Ishikawa (cell line): ENCODE data around the gene ENDOD1.

ENCODE experiments used
- CEBPB ChIP-seq: IDR thresholded peaks from 2 replicates; pipeline ENCODE4 v1.6.1; 2012
- CREB1 ChIP-seq: IDR thresholded peaks from 2 replicates; pipeline ENCODE4 v1.6.1; 2012; ENCODE audit warnings: low read depth
- EGR1 ChIP-seq: IDR thresholded peaks from 2 replicates; pipeline ENCODE4 v1.6.1; 2012
- EP300 ChIP-seq: IDR thresholded peaks from 2 replicates; pipeline ENCODE4 v1.6.1; 2012; ENCODE audit warnings: borderline replicate concordance
- FOXM1 ChIP-seq: IDR thresholded peaks from 2 replicates; pipeline ENCODE4 v1.6.1; 2012; ENCODE audit warnings: low read depth, borderline replicate concordance
- NFIC ChIP-seq: IDR thresholded peaks from 2 replicates; pipeline ENCODE4 v1.6.1; 2012
- RAD21 ChIP-seq: IDR thresholded peaks from 2 replicates; pipeline ENCODE4 v1.6.1; 2012; ENCODE audit warnings: low read depth
- TAF1 ChIP-seq: IDR thresholded peaks from 2 replicates; pipeline ENCODE4 v1.6.1; 2012; ENCODE audit warnings: low read depth, mild to moderate bottlenecking
- TCF12 ChIP-seq: IDR thresholded peaks from 2 replicates; pipeline ENCODE4 v1.6.1; 2012; ENCODE audit warnings: low read depth
- TEAD4 ChIP-seq: IDR thresholded peaks from 2 replicates; pipeline ENCODE4 v1.6.1; 2012
- YY1 ChIP-seq: IDR thresholded peaks from 2 replicates; pipeline ENCODE4 v1.6.1; 2012; ENCODE audit warnings: low read depth
- ZBTB7A ChIP-seq: IDR thresholded peaks from 2 replicates; pipeline ENCODE4 v1.6.1; 2012; ENCODE audit warnings: low read depth

DNA sequence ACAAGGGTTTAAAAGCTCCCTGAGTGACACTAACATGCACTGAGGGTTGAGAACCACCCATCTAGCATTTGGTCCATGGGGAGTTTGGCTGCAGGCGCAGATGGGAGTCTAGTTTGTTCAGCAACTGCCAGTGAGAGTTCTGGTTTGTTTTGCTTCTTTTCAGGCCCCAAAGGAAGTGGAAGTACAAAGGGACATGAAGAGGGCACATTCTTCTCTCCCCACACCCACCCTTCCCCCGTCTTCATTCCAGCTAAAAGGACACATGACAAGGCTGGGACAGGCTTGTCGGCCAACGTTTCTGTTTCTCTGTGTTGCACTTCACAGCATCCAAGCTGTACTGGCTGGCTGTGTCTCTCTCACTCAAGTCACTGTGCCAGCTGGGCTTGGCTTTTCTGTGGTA, 8.2 kb upstream of the ENDOD1 start:
- TF ChIP-seq ZBTB7A, result no peak
- TF ChIP-seq TEAD4, result no peak
- no peak for TF ChIP-seq YY1
- no peak for TF ChIP-seq CREB1
- TF ChIP-seq EP300, result no peak
- TF ChIP-seq CEBPB, result no peak
- TF ChIP-seq TCF12, result no peak
- no peak for TF ChIP-seq EGR1
- TF ChIP-seq TAF1, result no peak
- TF ChIP-seq NFIC, result no peak
- no peak for TF ChIP-seq RAD21
- no peak for TF ChIP-seq FOXM1
